PFSK-1 (cell line): Measurements from ENCODE around the gene UCP2.

Source experiments
- POLR2AphosphoS5 ChIP-seq: IDR thresholded peaks from 2 replicates; pipeline ENCODE4 v1.6.1; 2012; ENCODE audit warnings: low read depth, mild to moderate bottlenecking, control low read depth, low read length, moderate library complexity
- TAF1 ChIP-seq: IDR thresholded peaks from 2 replicates; pipeline ENCODE4 v1.6.1; 2012; ENCODE audit warnings: low read length, control low read depth, borderline replicate concordance; ENCODE audit not compliant: insufficient read depth

GRCh38 chr11:73932781-73933180, 49.9 kb downstream of the UCP2 start:
- TF ChIP-seq TAF1 (no peak), POLR2AphosphoS5 (no peak)
